NCI-H128 (cell line): Measurements from ENCODE around the gene SERPINB12.

ENCODE experiments used
- DNase-seq: peaks from one replicate; lab custom pipeline; 2025; ENCODE audit not compliant: unreplicated experiment; lab: John Stamatoyannopoulos, UW

The SERPINB12 gene

GRCh38 chr18:63545000-63545399 lies 2.8 kb downstream of the SERPINB12 start:
- no peak for DNase-seq

- DNase-seq = no peak
Observed at GRCh38 chr18:63550068-63550467, 7.9 kb downstream of the SERPINB12 start.

- no peak for DNase-seq
Observed at GRCh38 chr18:63551769-63552168, 9.6 kb downstream of the SERPINB12 start.

- DNase-seq = no peak
Observed at GRCh38 chr18:63552581-63552980, 10.4 kb downstream of the SERPINB12 start.

GRCh38 chr18:63553081-63553480 lies 10.9 kb downstream of the SERPINB12 start:
- no peak for DNase-seq

GRCh38 chr18:63559567-63560491 lies 17.7 kb downstream of the SERPINB12 start:
- no peak for DNase-seq

- no peak for DNase-seq
Observed at GRCh38 chr18:63562284-63562683, 20.1 kb downstream of the SERPINB12 start.

- DNase-seq = no peak
Observed at GRCh38 chr18:63564021-63564420, 21.9 kb downstream of the SERPINB12 start.

- DNase-seq = no peak
Observed at GRCh38 chr18:63564561-63564960, 22.4 kb downstream of the SERPINB12 start.

GRCh38 chr18:63567276-63567675 lies 25.1 kb downstream of the SERPINB12 start:
- no peak for DNase-seq

GRCh38 chr18:63567825-63568224 lies 25.7 kb downstream of the SERPINB12 start:
- DNase-seq = no peak

- no peak for DNase-seq
Observed at GRCh38 chr18:63570721-63571120, 28.6 kb downstream of the SERPINB12 start.

- DNase-seq = no peak
Observed at GRCh38 chr18:63575681-63576080, 33.5 kb downstream of the SERPINB12 start.

GRCh38 chr18:63578357-63578958 lies 36.3 kb downstream of the SERPINB12 start:
- DNase-seq = no peak

- DNase-seq = no peak
Observed at GRCh38 chr18:63579616-63580015, 37.4 kb downstream of the SERPINB12 start.

GRCh38 chr18:63585988-63586387 lies 43.8 kb downstream of the SERPINB12 start:
- no peak for DNase-seq

GRCh38 chr18:63586431-63586830 lies 44.3 kb downstream of the SERPINB12 start:
- no peak for DNase-seq

- DNase-seq = no peak
Observed at GRCh38 chr18:63586966-63587365, 44.8 kb downstream of the SERPINB12 start, which contains the start of gene SERPINB13. TSS of gene SERPINB13 (plus strand) at chr18:63587343. CDS start at chr18:63588668, 1,325 bp downstream.

GRCh38 chr18:63588909-63589308 lies 46.7 kb downstream of the SERPINB12 start:
- no peak for DNase-seq

GRCh38 chr18:63590373-63590772 lies 48.2 kb downstream of the SERPINB12 start:
- DNase-seq = no peak

- no peak for DNase-seq
Observed at GRCh38 chr18:63590966-63591695, 49.0 kb downstream of the SERPINB12 start.

- no peak for DNase-seq
Observed at GRCh38 chr18:63591725-63592124, 49.6 kb downstream of the SERPINB12 start.
